Psoas muscle (tissue), 8 donors: ENCODE measurements around the gene AMBRA1. TPM values are rescaled to one million over a fixed set of nuclear protein-coding genes. Genes with fewer than 3 reads are reported as not detected.

Source experiments
- ATAC-seq, 4 donors: fragments of 200-7000 bp; cut with Tn5 transposase; one replicate each; pipeline ENCODE4 v1.9.1; 2020; ENCODE audit warnings: moderate library complexity in 3 of 4, mild to moderate bottlenecking in 2 of 4
- DNase-seq, 2 donors: peaks; one replicate each; pipeline ENCODE4 v3.0.0-alpha.2; 2020
- H3K27ac ChIP-seq: fragments of 200-600 bp; one replicate; pipeline ENCODE4 v1.8.0; 2022
- H3K27me3 ChIP-seq, 3 donors: fragments of 200-600 bp in 1 of 3; one replicate each; pipeline versions ENCODE4 v1.6.1 to v1.8.0; 2013 to 2022; ENCODE audit warnings: low read length in 2 of 3, mild to moderate bottlenecking in 2 of 3, moderate library complexity in 1 of 3; ENCODE audit not compliant: insufficient read depth in 3 of 3
- H3K36me3 ChIP-seq, 2 donors: fragments of 200-600 bp in 1 of 2; one replicate each; pipeline versions ENCODE4 v1.6.1 to v1.8.0; 2013 to 2022; ENCODE audit warnings: low read depth in 1 of 2, mild to moderate bottlenecking in 1 of 2, moderate library complexity in 1 of 2; ENCODE audit not compliant: insufficient read depth in 1 of 2
- H3K4me1 ChIP-seq: fragments of 200-600 bp; one replicate; pipeline ENCODE4 v1.8.0; 2022
- H3K4me3 ChIP-seq: fragments of 200-600 bp; one replicate; pipeline ENCODE4 v1.8.0; 2022; ENCODE audit warnings: mild to moderate bottlenecking
- H3K9me3 ChIP-seq: fragments of 200-600 bp; one replicate; pipeline ENCODE4 v1.8.0; 2022
- CTCF ChIP-seq: fragments of 200-600 bp; IDR thresholded peaks from one replicate; pipeline ENCODE4 v1.8.0; 2022; ENCODE audit warnings: antibody characterized with exemption
- WGBS, 3 donors: extraction: QIAGEN DNeasy Blood & Tissue Kit; methylation state at CpG; one replicate each; pipeline versions ENCODE4 v1.1.6 to v1.1.7; 2013; 5-methylcytosine and 5-hydroxymethylcytosine counted together
- intact Hi-C, 2 donors: fragments of 100-400 bp; cut with DNase I; formaldehyde crosslinking; loops; one replicate each; pipeline versions ENCODE4 v1.11.0 to v1.14.2; 2022
- polyA plus RNA-seq, 3 donors: library from polyadenylated mRNA; stranded (reverse); fragments of 200-250 nt; gene quantifications; one replicate each; pipeline ENCODE4 v1.2.3, GENCODE V29; 2013
- total RNA-seq, 4 donors: library from RNA; stranded (reverse); fragmentation: NEBNext Ultra II Directional in 2 of 4; extraction: Animal tissue kit (Norgen Biotek cat#: 25700) in 2 of 4; gene quantifications; one replicate each; pipeline versions ENCODE4 v1.2.1 to v1.2.4, GENCODE V29; 2021 to 2023
- donor health status: healthy with polysubstance abuse.
- donor health status: DM: no; HTN: no; CAD: no; lungs with moderate emphysema.
- donor health status: Bipolar disorder and iron deficiency.
- donor health status: healthy.
- donor health status: DM: yes; HTN: yes; CAD: no.
- donor health status: DM: no; HTN: no; CAD: no.
- donor health status: DM: no; HTN: no; CAD: no.
- donor health status: DM: yes; HTN: yes; CAD: no.

AMBRA1 gene
- total and polyA plus RNA-seq, 7 donors: 5.1 to 23.5 (median 10.8) TPM

- no peaks in the 10 kb centered on the region for H3K9me3 ChIP-seq
- DNase-seq (no peak), ATAC-seq (no peak)
- 84 to 89% (median 85%) methylated on average over 7 of the region's 7 CpGs for WGBS, 3 donors
- TF ChIP-seq CTCF: no peak
- peaks cover 15% of the 10 kb centered on the region for H3K4me1 ChIP-seq
- no peaks in the 10 kb centered on the region for H3K36me3 ChIP-seq
- H3K27ac ChIP-seq: no peak overlapping the region
- H3K27me3 ChIP-seq: no peaks in the 10 kb centered on the region
- H3K4me3 ChIP-seq: no peak overlapping the region
- intact Hi-C loops: no loop called here
Observed at GRCh38 chr11:46475051-46475925, 118.5 kb downstream of the AMBRA1 start.

- no peak for TF ChIP-seq CTCF
- 42 to 96% (median 66%) methylated on average over 1 of the region's 1 CpG for WGBS, 3 donors
- no peak overlapping the region for H3K4me3 ChIP-seq
- DNase-seq (no peak), ATAC-seq (peak; percentile 86 to 97 (median 96))
- intact Hi-C loops: no loop called here
- H3K9me3 ChIP-seq: no peaks in the 10 kb centered on the region
- no peaks in the 10 kb centered on the region for H3K36me3 ChIP-seq
- no peaks in the 10 kb centered on the region for H3K27me3 ChIP-seq
- peak overlapping the region; percentile 56 for H3K27ac ChIP-seq
- peaks cover 15% of the 10 kb centered on the region for H3K4me1 ChIP-seq
Observed at GRCh38 chr11:46472662-46472994, 121.2 kb downstream of the AMBRA1 start.

- peak overlapping the region; percentile 30 for H3K27ac ChIP-seq
- no peaks in the 10 kb centered on the region for H3K27me3 ChIP-seq
- WGBS, 3 donors: 49 to 82% (median 53%) methylated on average over 5 of the region's 5 CpGs
- ATAC-seq (peak; percentile 26 to 79 (median 54)), DNase-seq (no peak)
- intact Hi-C loops: no loop called here
- H3K9me3 ChIP-seq: no peaks in the 10 kb centered on the region
- peaks cover 15% of the 10 kb centered on the region for H3K4me1 ChIP-seq
- no peaks in the 10 kb centered on the region for H3K36me3 ChIP-seq
- no peak overlapping the region for H3K4me3 ChIP-seq
- TF ChIP-seq CTCF: no peak
Observed at GRCh38 chr11:46471943-46472661, 121.7 kb downstream of the AMBRA1 start.

GRCh38 chr11:46469926-46470325 is 123.9 kb downstream of the AMBRA1 start:
- TF ChIP-seq CTCF: no peak
- Histone ChIP-seq H3K36me3 (no peaks in the 10 kb centered on the region), H3K9me3 (no peaks in the 10 kb centered on the region), H3K4me3 (no peak overlapping the region), H3K4me1 (peaks cover 15% of the 10 kb centered on the region), H3K27ac (no peak overlapping the region), H3K27me3 (no peaks in the 10 kb centered on the region)
- ATAC-seq: no peak
- DNase-seq: no peak
- intact Hi-C loops: no loop called here
- 97 to 99% (median 98%) methylated on average over 4 of the region's 4 CpGs for WGBS, 3 donors
